ENCODE measurements around the gene CLIP3. TPM values are rescaled to one million over a fixed set of nuclear protein-coding genes. Genes with fewer than 3 reads are reported as not detected.

Gene CLIP3
- total RNA-seq, 1 donor: 13.7 TPM

- no peak for DNase-seq (ENCODE audit: low read depth in 2 of 3, low spot score in 2 of 3)
These were observed 22.9 kb downstream of the CLIP3 start for GRCh38 chr19:36009633-36010379.

GRCh38 chr19:36009220-36009619 is 23.5 kb downstream of the CLIP3 start:
- peak in 1 of 3 donors; percentile 30 for DNase-seq (ENCODE audit: low read depth in 2 of 3, low spot score in 2 of 3)

GRCh38 chr19:36008336-36008978 is 24.2 kb downstream of the CLIP3 start, which contains the start of gene SYNE4:
Gene SYNE4, minus strand, starts transcription at chr19:36008813. Its CDS starts 132 bp downstream, at chr19:36008681.
- DNase-seq (ENCODE audit: low read depth in 2 of 3, low spot score in 2 of 3): no peak

- DNase-seq (ENCODE audit: low read depth in 2 of 3, low spot score in 2 of 3): no peak
These were observed 25.7 kb downstream of the CLIP3 start for GRCh38 chr19:36006955-36007354.

GRCh38 chr19:36003284-36003683 is 29.4 kb downstream of the CLIP3 start:
- no peak for DNase-seq (ENCODE audit: low read depth in 2 of 3, low spot score in 2 of 3)

- DNase-seq (ENCODE audit: low read depth in 2 of 3, low spot score in 2 of 3): no peak
These were observed 31.1 kb downstream of the CLIP3 start for GRCh38 chr19:36001605-36002004.

- DNase-seq (ENCODE audit: low read depth in 2 of 3, low spot score in 2 of 3): no peak
These were observed 35.9 kb downstream of the CLIP3 start for GRCh38 chr19:35996777-35997176.

- DNase-seq (ENCODE audit: low read depth in 2 of 3, low spot score in 2 of 3): peak; percentile 74 to 91 (median 89)
These were observed 37.4 kb downstream of the CLIP3 start, which contains the start of gene SDHAF1 for GRCh38 chr19:35995048-35995993. Gene SDHAF1, plus strand, starts transcription at chr19:35995188. Its CDS starts 87 bp downstream, at chr19:35995275.

GRCh38 chr19:35993923-35994598 is 38.6 kb downstream of the CLIP3 start:
- peak in 2 of 3 donors; percentile 28 to 35 for DNase-seq (ENCODE audit: low read depth in 2 of 3, low spot score in 2 of 3)

GRCh38 chr19:35992907-35993765 is 39.5 kb downstream of the CLIP3 start:
- no peak for DNase-seq (ENCODE audit: low read depth in 2 of 3, low spot score in 2 of 3)

- no peak for DNase-seq (ENCODE audit: low read depth in 2 of 3, low spot score in 2 of 3)
These were observed 40.8 kb downstream of the CLIP3 start for GRCh38 chr19:35991731-35992450.

GRCh38 chr19:35990771-35991730 is 41.6 kb downstream of the CLIP3 start:
- no peak for DNase-seq (ENCODE audit: low read depth in 2 of 3, low spot score in 2 of 3)

- no peak for DNase-seq (ENCODE audit: low read depth in 2 of 3, low spot score in 2 of 3)
These were observed 42.5 kb downstream of the CLIP3 start for GRCh38 chr19:35990156-35990555.

- no peak for DNase-seq (ENCODE audit: low read depth in 2 of 3, low spot score in 2 of 3)
These were observed 43.8 kb downstream of the CLIP3 start for GRCh38 chr19:35988824-35989223.

- DNase-seq (ENCODE audit: low read depth in 2 of 3, low spot score in 2 of 3): no peak
These were observed 45.1 kb downstream of the CLIP3 start for GRCh38 chr19:35987571-35987896.

GRCh38 chr19:35986664-35987570 is 45.8 kb downstream of the CLIP3 start:
- DNase-seq (ENCODE audit: low read depth in 2 of 3, low spot score in 2 of 3): peak in 2 of 3 donors; percentile 28 to 44

GRCh38 chr19:35986111-35986510 is 46.6 kb downstream of the CLIP3 start:
- no peak for DNase-seq (ENCODE audit: low read depth in 2 of 3, low spot score in 2 of 3)
